H9 (cell line): ENCODE measurements around the gene OR1J2. TPM values are rescaled to one million over a fixed set of nuclear protein-coding genes. Genes with fewer than 3 reads are reported as not detected.

Experiments
- DNase-seq: peaks from one replicate; pipeline ENCODE4 v3.0.0-alpha.2; 2017
- H2AFZ ChIP-seq: one replicate; pipeline ENCODE4 v1.6.1; 2013; ENCODE audit warnings: mild to moderate bottlenecking, low read length, control low read depth, moderate library complexity
- H2AK5ac ChIP-seq: 2 replicates; pipeline ENCODE4 v1.6.1; 2013; ENCODE audit warnings: low read length, control low read depth, mixed read lengths; ENCODE audit not compliant: insufficient read length
- H2BK120ac ChIP-seq: one replicate; pipeline ENCODE4 v1.6.1; 2013; ENCODE audit warnings: low read depth, mild to moderate bottlenecking, low read length, control low read depth, inconsistent platforms; ENCODE audit not compliant: poor library complexity, severe bottlenecking
- H2BK12ac ChIP-seq: 2 replicates; pipeline ENCODE4 v1.6.1; 2013; ENCODE audit warnings: low read length, control low read depth, mixed read lengths, low read depth; ENCODE audit not compliant: insufficient read length
- H2BK15ac ChIP-seq: 2 replicates; pipeline ENCODE4 v1.6.1; 2013; ENCODE audit warnings: low read depth, low read length, control low read depth
- H2BK20ac ChIP-seq: one replicate; pipeline ENCODE4 v1.6.1; 2013; ENCODE audit warnings: low read depth, mild to moderate bottlenecking, low read length, control low read depth, inconsistent platforms; ENCODE audit not compliant: poor library complexity, severe bottlenecking
- H2BK5ac ChIP-seq: 2 replicates; pipeline ENCODE4 v1.6.1; 2013; ENCODE audit warnings: low read length, control low read depth, mixed read lengths; ENCODE audit not compliant: insufficient read length
- H3K14ac ChIP-seq: 2 replicates; pipeline ENCODE4 v1.6.1; 2013; ENCODE audit warnings: low read length, control low read depth; ENCODE audit not compliant: insufficient read depth
- H3K18ac ChIP-seq: 2 replicates; pipeline ENCODE4 v1.6.1; 2013; ENCODE audit warnings: low read depth, mild to moderate bottlenecking, mixed read lengths, low read length, control low read depth; ENCODE audit not compliant: insufficient read length
- H3K23ac ChIP-seq: 2 replicates; pipeline ENCODE4 v1.6.1; 2013; ENCODE audit warnings: low read length, control low read depth, mixed read lengths, low read depth; ENCODE audit not compliant: insufficient read length
- H3K23me2 ChIP-seq: 2 replicates; pipeline ENCODE4 v1.6.1; 2013; ENCODE audit warnings: low read depth, mild to moderate bottlenecking, mixed read lengths, low read length, control low read depth; ENCODE audit not compliant: insufficient read length, poor library complexity, severe bottlenecking
- H3K27ac ChIP-seq: 2 replicates; pipeline ENCODE4 v1.5.1; 2013; ENCODE audit warnings: low read length, control low read depth, mixed read lengths, low read depth; ENCODE audit not compliant: insufficient read length
- H3K27me3 ChIP-seq: 2 replicates; pipeline ENCODE4 v1.6.1; 2013; ENCODE audit warnings: low read length, control low read depth, inconsistent platforms; ENCODE audit not compliant: insufficient read depth
- H3K4ac ChIP-seq: 2 replicates; pipeline ENCODE4 v1.6.1; 2013; ENCODE audit warnings: low read depth, mild to moderate bottlenecking, control low read depth, inconsistent platforms, low read length, moderate library complexity
- H3K4me1 ChIP-seq: 2 replicates; pipeline ENCODE4 v1.6.1; 2013; ENCODE audit warnings: low read length, control low read depth, inconsistent platforms; ENCODE audit not compliant: insufficient read depth
- H3K4me2 ChIP-seq: 2 replicates; pipeline ENCODE4 v1.6.1; 2013; ENCODE audit warnings: low read length, control low read depth, mixed read lengths; ENCODE audit not compliant: insufficient read length, insufficient read depth
- H3K56ac ChIP-seq: 2 replicates; pipeline ENCODE4 v1.6.1; 2013; ENCODE audit warnings: low read depth, mild to moderate bottlenecking, mixed read lengths, low read length, control low read depth; ENCODE audit not compliant: insufficient read length
- H3K79me1 ChIP-seq: 2 replicates; pipeline ENCODE4 v1.6.1; 2013; ENCODE audit warnings: low read depth, mild to moderate bottlenecking, moderate library complexity, low read length, control low read depth, inconsistent platforms; ENCODE audit not compliant: insufficient read depth, poor library complexity, severe bottlenecking
- H3K79me2 ChIP-seq: 2 replicates; pipeline ENCODE4 v1.6.1; 2013; ENCODE audit warnings: low read length, control low read depth, inconsistent platforms; ENCODE audit not compliant: insufficient read depth
- H3K9ac ChIP-seq: 2 replicates; pipeline ENCODE4 v1.6.1; 2013; ENCODE audit warnings: low read length, control low read depth, mixed read lengths; ENCODE audit not compliant: insufficient read length; ENCODE audit errors: extremely low read depth
- H3K9me3 ChIP-seq: one replicate; pipeline ENCODE4 v1.6.1; 2013; ENCODE audit warnings: low read depth, low read length, inconsistent platforms; ENCODE audit not compliant: control insufficient read depth
- H3T11ph ChIP-seq: one replicate; pipeline ENCODE4 v1.6.1; 2013; ENCODE audit warnings: mild to moderate bottlenecking, low read length, control low read depth, inconsistent platforms
- H4K20me1 ChIP-seq: one replicate; pipeline ENCODE4 v1.6.1; 2013; ENCODE audit not compliant: control insufficient read depth, insufficient read length, insufficient read depth
- H4K5ac ChIP-seq: 2 replicates; pipeline ENCODE4 v1.6.1; 2013; ENCODE audit warnings: low read depth, mild to moderate bottlenecking, mixed read lengths, low read length, control low read depth; ENCODE audit not compliant: insufficient read length
- H4K8ac ChIP-seq: replicated peaks from 2 replicates; pipeline ENCODE4 v1.6.1; 2013; ENCODE audit warnings: low read length, control low read depth, mixed read lengths, low read depth; ENCODE audit not compliant: insufficient read length
- H4K91ac ChIP-seq: 2 replicates; pipeline ENCODE4 v1.6.1; 2013; ENCODE audit warnings: low read depth, mild to moderate bottlenecking, moderate library complexity, mixed read lengths, low read length, control low read depth; ENCODE audit not compliant: insufficient read length
- H3K27ac Mint-ChIP-seq, 3 experiments: 2 replicates in 2 of 3; 3 replicates in 1 of 3; pipeline ENCODE4 v1.8.0; 2020 to 2021; ENCODE audit warnings: mixed read lengths in 3 of 3, mild to moderate bottlenecking in 1 of 3, moderate library complexity in 1 of 3
- H3K27me3 Mint-ChIP-seq: 2 replicates; pipeline ENCODE4 v1.8.0; 2021; ENCODE audit warnings: low read depth, mild to moderate bottlenecking, moderate library complexity, mixed read lengths
- H3K36me3 Mint-ChIP-seq, 3 experiments: 2 replicates in 2 of 3; 3 replicates in 1 of 3; pipeline ENCODE4 v1.8.0; 2020 to 2021; ENCODE audit warnings: low read depth in 3 of 3, mixed read lengths in 3 of 3; ENCODE audit not compliant: insufficient read depth in 1 of 3
- H3K4me1 Mint-ChIP-seq, 2 experiments: 2 replicates each; pipeline ENCODE4 v1.8.0; 2020; ENCODE audit warnings: mixed read lengths in 2 of 2
- H3K4me3 Mint-ChIP-seq, 2 experiments: 2 replicates in 1 of 2; 3 replicates in 1 of 2; pipeline ENCODE4 v1.8.0; 2020 to 2021; ENCODE audit warnings: mild to moderate bottlenecking in 2 of 2, mixed read lengths in 2 of 2, moderate library complexity in 1 of 2
- H3K9me3 Mint-ChIP-seq, 2 experiments: 2 replicates in 1 of 2; 3 replicates in 1 of 2; pipeline ENCODE4 v1.8.0; 2020; ENCODE audit warnings: mild to moderate bottlenecking in 2 of 2, mixed read lengths in 2 of 2, moderate library complexity in 1 of 2
- CTCF ChIP-seq: fragments of 200-600 bp; sonication (generic); conservative IDR thresholded peaks from 3 replicates; pipeline ENCODE4 v1.8.0; 2021; ENCODE audit warnings: antibody characterized with exemption, mild to moderate bottlenecking
- WGBS: extraction: QIAGEN DNeasy Blood & Tissue Kit; methylation state at CpG from one replicate; pipeline ENCODE4 v1.1.7; 2013; ENCODE audit warnings: missing lambda C conversion rate, low lambda C conversion rate, mixed read lengths; ENCODE audit not compliant: insufficient read length; ENCODE audit errors: extremely low coverage; 5-methylcytosine and 5-hydroxymethylcytosine counted together
- total RNA-seq: library from RNA; stranded (reverse); gene quantifications from 2 replicates; pipeline ENCODE4 v1.2.1, GENCODE V29; 2021

The OR1J2 gene
- total RNA-seq, 1 experiment from 2014 or later, result not detected

DNA sequence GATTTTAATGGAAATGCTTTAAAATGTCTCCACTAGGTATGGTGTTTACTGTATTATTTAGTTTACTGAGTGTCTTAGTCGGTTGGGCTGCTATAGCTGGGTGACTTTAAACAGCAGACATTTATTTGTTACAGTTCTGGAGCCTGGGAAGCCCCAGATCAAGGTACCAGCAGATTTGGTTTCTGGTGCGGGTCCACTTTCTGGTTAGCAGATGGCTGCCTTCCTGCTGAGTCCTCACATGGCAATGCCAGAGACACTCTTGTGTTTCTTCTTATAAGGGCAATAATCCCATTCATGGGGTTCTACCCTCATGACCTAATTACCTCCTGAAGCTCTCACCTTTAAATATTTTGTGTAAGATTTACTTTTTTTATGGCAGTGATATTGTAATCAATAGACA, 7.6 kb downstream of the OR1J2 start:
- H3K4me1 Mint-ChIP-seq, result no peaks in the 10 kb centered on the region
- H3K9me3 Mint-ChIP-seq, result peaks cover 46 to 47% of the 10 kb centered on the region in 2 experiments
- Histone ChIP-seq H3K9ac (no peak overlapping the region), H3K23ac (no peak overlapping the region), H2BK5ac (no peak overlapping the region), H3T11ph (no peak overlapping the region), H3K18ac (no peak overlapping the region), H2AK5ac (no peak overlapping the region), H2BK12ac (no peak overlapping the region), H2AFZ (no peak overlapping the region), H4K20me1 (no peaks in the 10 kb centered on the region), H3K4ac (no peak overlapping the region), H2BK15ac (no peak overlapping the region), H2BK120ac (no peak overlapping the region), H3K79me1 (no peaks in the 10 kb centered on the region), H3K14ac (no peak overlapping the region), H3K27me3 (no peaks in the 10 kb centered on the region), H3K4me2 (no peak overlapping the region), H3K9me3 (peaks cover 85% of the 10 kb centered on the region), H3K27ac (no peak overlapping the region), H3K4me1 (no peaks in the 10 kb centered on the region), H4K91ac (no peak overlapping the region), H2BK20ac (no peak overlapping the region), H3K23me2 (no peaks in the 10 kb centered on the region), H4K5ac (no peak overlapping the region), H3K79me2 (no peaks in the 10 kb centered on the region; the same call in 1 of the 2 replicates), H4K8ac (no peak overlapping the region), H3K56ac (no peak overlapping the region)
- peaks cover 0 to 7% (median 0%) of the 10 kb centered on the region in 3 experiments; a peak in 3 of 7 replicates for H3K36me3 Mint-ChIP-seq
- no peaks in the 10 kb centered on the region; the same call in 1 of the 2 replicates for H3K27me3 Mint-ChIP-seq
- H3K27ac Mint-ChIP-seq, result no peak overlapping the region
- TF ChIP-seq CTCF, result no peak
- no peak overlapping the region for H3K4me3 Mint-ChIP-seq
- DNase-seq, result no peak
- no CpG with 5 or more reads among the region's 2 CpGs for WGBS
